ENCODE results near the gene ZNF232.
"Not testable (repeated sequence)": the region's sequence is repeated elsewhere in the genome, so short reads cannot be mapped to it uniquely, and the experiment has no call there.

The ZNF232 gene

GRCh38 chr17:5111402-5112204 lies at the start of gene ZNF232:
TSS of gene ZNF232 (minus strand) at chr17:5111878. CDS start at chr17:5111822, 56 bp downstream.
- peak; percentile 92 to 97 for DNase-seq

- not testable (repeated sequence) for DNase-seq
Observed at GRCh38 chr17:5160702-5161101, 49.0 kb upstream of the ZNF232 start.

- not testable (repeated sequence) for DNase-seq
Observed at GRCh38 chr17:5146122-5146521, 34.4 kb upstream of the ZNF232 start.

GRCh38 chr17:5142877-5143276 lies 31.2 kb upstream of the ZNF232 start:
- DNase-seq, result not testable (repeated sequence)

GRCh38 chr17:5139458-5139732 lies 27.7 kb upstream of the ZNF232 start:
- DNase-seq, result no peak

- no peak for DNase-seq
Observed at GRCh38 chr17:5138616-5139457, 27.2 kb upstream of the ZNF232 start.

- DNase-seq, result not testable (repeated sequence)
Observed at GRCh38 chr17:5138198-5138544, 26.5 kb upstream of the ZNF232 start.

- DNase-seq, result not testable (repeated sequence)
Observed at GRCh38 chr17:5137511-5138197, 26.0 kb upstream of the ZNF232 start.

- DNase-seq, result not testable (repeated sequence)
Observed at GRCh38 chr17:5136580-5137412, 25.1 kb upstream of the ZNF232 start.

- DNase-seq, result no peak
Observed at GRCh38 chr17:5135726-5136579, 24.3 kb upstream of the ZNF232 start.

- not testable (repeated sequence) for DNase-seq
Observed at GRCh38 chr17:5135131-5135712, 23.5 kb upstream of the ZNF232 start.

- not testable (repeated sequence) for DNase-seq
Observed at GRCh38 chr17:5134571-5134970, 22.9 kb upstream of the ZNF232 start.

- not testable (repeated sequence) for DNase-seq
Observed at GRCh38 chr17:5133961-5134360, 22.3 kb upstream of the ZNF232 start.

GRCh38 chr17:5133311-5133710 lies 21.6 kb upstream of the ZNF232 start:
- no peak for DNase-seq

GRCh38 chr17:5132503-5133225 lies 21.0 kb upstream of the ZNF232 start:
- DNase-seq, result not testable (repeated sequence)

GRCh38 chr17:5131799-5132502 lies 20.3 kb upstream of the ZNF232 start:
- DNase-seq, result not testable (repeated sequence)

GRCh38 chr17:5131146-5131715 lies 19.6 kb upstream of the ZNF232 start:
- no peak for DNase-seq

GRCh38 chr17:5130687-5131086 lies 19.0 kb upstream of the ZNF232 start:
- DNase-seq, result not testable (repeated sequence)

- not testable (repeated sequence) for DNase-seq
Observed at GRCh38 chr17:5130261-5130660, 18.6 kb upstream of the ZNF232 start.

Measured in NCI-H1930 (cell line).